GM21825 (cell line): Measurements from ENCODE around the gene MRFAP1L1.

Experiments
- ATAC-seq: cut with Tn5 transposase; IDR thresholded peaks from one replicate; pipeline ENCODE4 v1.9.1; 2021; ENCODE audit warnings: mild to moderate bottlenecking, moderate library complexity; ENCODE audit not compliant: unreplicated experiment

The MRFAP1L1 gene

GRCh38 chr4:6665320-6665654 is 44.4 kb downstream of the MRFAP1L1 start:
- ATAC-seq, result no peak

DNA sequence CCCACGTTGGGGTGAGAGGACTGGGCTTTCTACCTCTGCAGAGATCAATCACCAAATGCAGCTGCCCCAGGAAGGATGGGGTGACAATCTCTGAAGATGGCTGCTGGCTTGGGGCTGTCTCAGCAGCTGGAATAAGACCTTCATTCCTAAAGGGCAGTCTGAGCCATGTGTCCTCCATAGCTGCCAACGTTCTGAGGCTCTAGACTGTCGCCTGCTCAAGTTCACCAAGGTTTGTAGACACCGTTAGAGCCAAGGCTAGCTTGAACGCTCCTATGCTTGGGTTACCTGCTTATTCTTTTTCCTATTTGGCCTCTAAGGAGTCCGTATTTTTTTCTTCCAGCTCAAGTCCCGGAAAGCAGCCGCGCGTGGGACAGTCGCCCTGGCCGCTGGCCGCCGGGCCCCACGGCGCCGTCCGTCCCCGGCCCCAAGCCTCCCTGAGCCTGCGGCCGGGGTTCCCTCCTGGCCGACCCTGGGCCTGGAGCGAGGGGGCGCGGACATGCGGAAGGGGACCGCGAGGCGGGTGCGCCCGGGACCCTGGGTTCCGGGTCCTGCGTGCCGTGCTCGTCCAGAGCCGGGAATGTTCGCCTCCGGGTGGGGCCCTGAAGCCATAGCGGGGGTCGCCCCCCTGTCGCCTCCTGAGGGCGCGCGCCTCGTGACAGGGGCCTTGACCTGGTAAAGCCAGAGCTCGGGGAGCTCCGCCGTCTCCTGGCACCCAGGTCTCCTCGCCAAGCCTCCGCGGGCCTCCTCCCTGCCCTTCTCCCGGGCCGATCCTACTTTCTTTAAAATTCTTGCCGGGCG is 45.9 kb downstream of the MRFAP1L1 start:
- no peak for ATAC-seq

DNA sequence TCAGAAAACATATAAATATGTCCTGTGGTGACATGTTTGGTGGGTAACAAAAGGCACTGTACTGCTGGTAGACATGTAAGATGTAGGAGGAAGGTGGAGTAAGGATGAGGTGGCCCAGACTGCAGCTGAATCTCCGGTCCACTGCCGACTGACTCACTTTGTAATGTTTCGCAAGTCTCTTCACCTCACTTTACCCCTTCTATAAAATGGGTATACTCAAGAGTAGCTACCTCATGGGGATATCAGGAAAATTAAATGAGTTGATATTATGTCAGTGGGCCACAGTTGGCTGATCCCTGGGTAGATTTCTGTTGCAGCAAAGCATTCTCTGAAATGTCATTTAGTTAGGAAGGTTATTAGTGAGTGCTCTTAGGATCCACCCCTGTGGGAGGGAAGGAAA is 47.1 kb downstream of the MRFAP1L1 start:
- no peak for ATAC-seq

GRCh38 chr4:6660430-6660829 is 49.2 kb downstream of the MRFAP1L1 start:
- ATAC-seq, result no peak

DNA sequence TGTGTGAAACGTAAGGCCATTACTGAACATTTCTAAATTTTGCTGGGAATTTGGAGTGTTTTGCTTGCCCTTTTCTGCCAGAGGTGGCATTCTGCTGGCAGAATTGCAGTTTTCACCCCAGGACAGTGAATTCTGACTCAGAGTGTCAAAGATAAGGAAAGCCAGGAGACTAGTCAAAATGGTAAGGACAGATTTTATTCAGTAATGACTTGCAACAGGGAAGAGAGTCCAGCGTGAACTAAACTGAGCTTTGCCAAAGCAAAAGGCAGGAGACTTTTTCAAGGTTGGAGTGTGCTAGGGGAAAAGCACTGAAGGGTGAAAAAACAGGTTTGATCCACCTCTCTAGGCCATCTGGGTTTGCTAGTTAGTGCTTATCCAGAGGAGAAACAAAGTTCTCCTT is 49.8 kb downstream of the MRFAP1L1 start:
- no peak for ATAC-seq

DNA sequence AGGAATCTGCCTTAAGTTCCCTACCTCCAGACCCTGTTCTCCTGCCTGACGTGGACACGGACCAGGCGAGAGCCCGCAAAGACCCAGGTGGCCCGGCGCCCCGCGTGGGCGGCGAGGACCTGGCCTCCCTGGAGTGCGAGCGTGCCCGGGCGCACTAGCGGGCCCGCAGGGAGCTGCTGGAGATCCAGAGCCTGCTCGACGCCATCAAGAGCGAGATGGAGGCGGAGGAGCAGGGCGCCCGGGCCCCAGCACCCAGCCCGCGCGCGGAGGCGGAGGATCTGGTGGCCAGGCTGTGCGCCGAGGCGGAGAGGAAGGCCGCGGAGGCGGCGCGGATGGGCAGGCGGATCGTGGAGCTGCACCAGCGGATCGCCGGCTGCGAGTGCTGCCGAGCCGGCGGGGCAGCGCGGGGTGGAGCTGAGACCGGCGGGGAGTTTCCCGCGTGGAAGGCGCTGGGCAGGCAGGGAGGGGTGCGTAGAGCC is 51.0 kb downstream of the MRFAP1L1 start:
- ATAC-seq, result no peak

DNA sequence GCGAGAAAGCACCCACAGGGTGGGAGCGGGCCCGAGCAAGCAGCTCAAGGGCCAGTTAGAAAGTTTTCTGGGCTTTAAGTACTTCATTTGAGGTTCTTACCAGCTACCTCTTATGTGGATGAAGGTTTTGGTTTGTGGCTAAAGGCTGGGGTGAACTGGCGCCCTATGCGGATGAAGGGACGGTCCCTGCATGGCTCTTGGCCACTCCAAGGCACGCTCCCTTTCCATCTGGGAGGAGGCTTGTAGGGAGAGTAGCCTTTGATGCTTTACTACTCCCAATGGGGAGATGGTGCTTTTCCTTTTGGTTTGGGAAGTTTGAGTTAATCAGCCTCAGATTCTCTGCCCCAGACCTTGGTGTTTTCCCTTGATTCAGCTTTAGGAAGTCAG is 51.5 kb downstream of the MRFAP1L1 start:
- no peak for ATAC-seq
